Pancreas (tissue), 10 donors: Measurements from ENCODE around the gene RFWD3. TPM values are rescaled to one million over a fixed set of nuclear protein-coding genes. Genes with fewer than 3 reads are reported as not detected.

Experiments used
- ATAC-seq, 4 donors: fragments of 200-7000 bp; cut with Tn5 transposase; one replicate each; pipeline versions ENCODE4 v1.8.0 to v1.9.1; 2020; ENCODE audit warnings: mild to moderate bottlenecking in 4 of 4, moderate library complexity in 4 of 4
- DNase-seq, 6 donors: peaks; one replicate each; pipeline ENCODE4 v3.0.0-alpha.2; 2020
- FAIRE-seq: peaks from 2 replicates; lab custom pipeline; 2012; peaks lifted over from hg19 to GRCh38; lab: Jason Lieb, UNC
- H3K27ac ChIP-seq, 4 donors: fragments of 200-600 bp; sonication (generic); 1 replicate in 3 of 4; 2 replicates in 1 of 4; pipeline versions ENCODE4 v1.5.0 to v1.8.0; 2020
- H3K27me3 ChIP-seq, 4 donors: fragments of 200-600 bp; one replicate each; pipeline ENCODE4 v1.8.0; 2021
- H3K36me3 ChIP-seq, 3 donors: fragments of 200-600 bp; sonication (generic) in 1 of 3; one replicate each; pipeline versions ENCODE4 v1.5.0 to v1.8.0; 2020 to 2021
- H3K4me1 ChIP-seq, 3 donors: fragments of 200-600 bp; one replicate each; pipeline ENCODE4 v1.8.0; 2021
- H3K4me3 ChIP-seq, 4 donors: fragments of 200-600 bp; sonication (generic) in 2 of 4; one replicate each; pipeline versions ENCODE4 v1.5.0 to v1.8.0; 2020 to 2021
- H3K9me3 ChIP-seq, 4 donors: fragments of 200-600 bp; one replicate each; pipeline ENCODE4 v1.8.0; 2021
- WGBS, 2 donors: extraction: QIAGEN DNeasy Blood & Tissue Kit; methylation state at CpG; one replicate each; pipeline ENCODE4 v1.1.7; 2013; 5-methylcytosine and 5-hydroxymethylcytosine counted together
- intact Hi-C, 3 donors: fragments of 100-400 bp; cut with DNase I; formaldehyde crosslinking; loops; one replicate each; pipeline versions ENCODE4 v1.11.1 to v1.14.2; 2022
- polyA plus RNA-seq, 2 donors: library from polyadenylated mRNA; stranded (reverse); fragments of 200-250 nt; gene quantifications; one replicate each; pipeline ENCODE4 v1.2.3, GENCODE V29; 2013
- total RNA-seq, 6 donors: library from RNA; stranded (reverse); fragmentation: NEBNext Ultra II Directional in 4 of 6; extraction: Animal tissue kit (Norgen Biotek cat#: 25700) in 4 of 6; gene quantifications; one replicate each; pipeline versions ENCODE4 v1.2.1 to v1.2.4, GENCODE V29; 2021 to 2023
- TF ChIP-seq, protein P1 (sequence below), 4 donors: fragments of 200-600 bp; sonication (generic) in 3 of 4; IDR thresholded peaks; one replicate each; pipeline versions ENCODE4 v1.5.0 to v1.8.0; 2021; ENCODE audit warnings: antibody characterized with exemption in 4 of 4
- donor health status: healthy with polysubstance abuse.
- donor health status: DM: no; HTN: no; CAD: no; lungs with moderate emphysema.
- donor health status: DM: no; HTN: no; CAD: no.
- donor health status: control.
- donor health status: control.
- donor health status: Bipolar disorder and iron deficiency.
- donor health status: DM: yes; HTN: yes; CAD: no.
- donor health status: DM: no; HTN: no; CAD: no.
- donor health status: DM: no; HTN: no; CAD: no.
- donor health status: DM: yes; HTN: yes; CAD: no.

The RFWD3 gene
- total and polyA plus RNA-seq, 8 donors = 3.7 to 14.0 (median 7.1) TPM

DNA sequence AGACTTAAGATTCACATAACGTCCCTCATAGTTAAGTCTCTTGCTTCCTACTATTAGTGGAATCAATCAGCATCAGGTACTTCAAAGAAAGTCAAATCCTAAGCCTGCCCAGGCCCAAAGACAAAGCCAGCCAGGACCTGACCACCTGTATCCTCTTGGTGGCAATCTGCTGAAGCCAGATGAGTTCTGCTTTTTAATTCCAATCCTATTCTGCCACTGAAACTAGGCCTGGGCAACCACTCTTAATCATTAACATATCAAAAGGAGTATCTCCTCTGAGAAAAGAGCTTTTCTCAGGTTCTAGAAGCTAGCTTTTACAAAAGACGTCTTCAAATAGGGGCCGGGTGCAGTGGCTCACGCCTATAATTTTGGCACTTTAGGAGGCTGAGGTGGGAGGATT lies 44.7 kb downstream of the RFWD3 start:
- 92 to 93% methylated on average over 4 of the region's 4 CpGs for WGBS, 2 donors
- Histone ChIP-seq H3K4me1 (peaks cover 2 to 11% (median 9%) of the 10 kb centered on the region in 3 donors), H3K4me3 (no peak overlapping the region), H3K36me3 (peaks cover 0 to 44% (median 0%) of the 10 kb centered on the region in 3 donors), H3K27ac (no peak overlapping the region), H3K27me3 (no peaks in the 10 kb centered on the region), H3K9me3 (no peaks in the 10 kb centered on the region)
- intact Hi-C loops = loop anchor here in 1 of 3 donors (10.0 kb wide), 1 partner anchor 147 kb away; no protein-coding TSS in a partner anchor
- TF ChIP-seq, protein P1, sequence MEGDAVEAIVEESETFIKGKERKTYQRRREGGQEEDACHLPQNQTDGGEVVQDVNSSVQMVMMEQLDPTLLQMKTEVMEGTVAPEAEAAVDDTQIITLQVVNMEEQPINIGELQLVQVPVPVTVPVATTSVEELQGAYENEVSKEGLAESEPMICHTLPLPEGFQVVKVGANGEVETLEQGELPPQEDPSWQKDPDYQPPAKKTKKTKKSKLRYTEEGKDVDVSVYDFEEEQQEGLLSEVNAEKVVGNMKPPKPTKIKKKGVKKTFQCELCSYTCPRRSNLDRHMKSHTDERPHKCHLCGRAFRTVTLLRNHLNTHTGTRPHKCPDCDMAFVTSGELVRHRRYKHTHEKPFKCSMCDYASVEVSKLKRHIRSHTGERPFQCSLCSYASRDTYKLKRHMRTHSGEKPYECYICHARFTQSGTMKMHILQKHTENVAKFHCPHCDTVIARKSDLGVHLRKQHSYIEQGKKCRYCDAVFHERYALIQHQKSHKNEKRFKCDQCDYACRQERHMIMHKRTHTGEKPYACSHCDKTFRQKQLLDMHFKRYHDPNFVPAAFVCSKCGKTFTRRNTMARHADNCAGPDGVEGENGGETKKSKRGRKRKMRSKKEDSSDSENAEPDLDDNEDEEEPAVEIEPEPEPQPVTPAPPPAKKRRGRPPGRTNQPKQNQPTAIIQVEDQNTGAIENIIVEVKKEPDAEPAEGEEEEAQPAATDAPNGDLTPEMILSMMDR (IDR thresholded peaks at IDR 0.05) = no peak
- no peak for DNase-seq
- no peak for ATAC-seq
- FAIRE-seq = no peak

DNA sequence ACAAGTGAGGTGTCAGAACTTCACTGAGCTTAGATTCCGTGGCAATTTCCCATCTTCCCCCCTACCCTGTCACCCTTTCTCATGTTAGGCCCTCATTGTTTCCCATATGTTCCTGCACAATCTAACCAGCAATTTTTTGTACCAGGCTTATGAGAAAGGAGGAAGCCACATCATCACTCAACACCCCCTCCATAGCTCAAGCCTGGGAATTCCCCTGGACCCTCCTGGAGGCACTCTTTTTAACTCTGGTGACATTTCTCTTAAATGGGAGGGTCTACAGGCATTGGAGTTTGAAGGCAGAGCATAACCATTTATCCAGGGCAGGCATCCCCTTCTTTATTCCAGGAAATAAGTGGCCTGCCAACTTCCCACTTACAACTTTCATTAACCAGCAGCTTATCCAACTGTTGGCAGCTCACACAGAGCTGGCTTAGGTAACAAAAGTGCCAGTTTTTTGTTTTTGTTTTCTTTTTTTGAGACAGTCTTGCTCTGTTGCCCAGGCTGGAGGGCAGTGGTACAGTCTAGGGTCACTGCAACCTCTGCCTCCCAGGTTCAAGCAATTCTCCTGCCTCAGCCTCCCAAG lies 49.4 kb downstream of the RFWD3 start:
- Histone ChIP-seq H3K9me3 (no peaks in the 10 kb centered on the region), H3K4me3 (no peak overlapping the region), H3K27ac (peak overlapping the region in 2 of 4 donors; percentile 33 to 62), H3K4me1 (no peaks in the 10 kb centered on the region), H3K27me3 (no peaks in the 10 kb centered on the region), H3K36me3 (peaks cover 0 to 6% (median 0%) of the 10 kb centered on the region in 3 donors)
- 86 to 90% methylated on average over 1 of the region's 1 CpG for WGBS, 2 donors
- FAIRE-seq (no peak), DNase-seq (no peak), ATAC-seq (peak in 3 of 4 donors; percentile 54 to 83 (median 69))
- TF ChIP-seq, protein P1 (IDR thresholded peaks at IDR 0.05) = no peak
- intact Hi-C loops = no loop called here

DNA sequence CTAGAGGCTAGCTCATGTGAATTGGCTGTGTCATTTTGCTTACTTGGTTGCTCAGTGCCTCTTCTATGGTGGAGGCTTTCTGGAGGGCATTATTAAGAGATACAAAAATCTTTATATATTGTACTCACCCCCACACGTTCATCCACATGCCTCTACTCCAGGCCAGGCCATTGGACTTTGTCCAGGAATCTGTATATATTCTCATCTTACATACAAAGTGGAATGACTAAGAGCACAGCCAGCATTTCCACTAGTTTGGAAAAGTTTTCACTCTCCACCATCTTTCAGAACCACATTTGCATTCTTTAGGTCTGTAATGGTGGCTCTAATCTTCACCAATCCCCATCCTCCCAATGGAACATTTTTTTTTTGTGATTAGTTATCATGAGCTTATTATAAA lies 55.0 kb downstream of the RFWD3 start:
- Histone ChIP-seq H3K27me3 (no peaks in the 10 kb centered on the region), H3K27ac (no peak overlapping the region), H3K36me3 (no peaks in the 10 kb centered on the region), H3K4me1 (peaks cover 0 to 11% (median 9%) of the 10 kb centered on the region in 3 donors), H3K9me3 (no peaks in the 10 kb centered on the region), H3K4me3 (no peak overlapping the region)
- 68 to 77% methylated on average over 1 of the region's 1 CpG for WGBS, 2 donors
- FAIRE-seq (no peak), DNase-seq (no peak), ATAC-seq (no peak)
- TF ChIP-seq, protein P1 (IDR thresholded peaks at IDR 0.05) = no peak
- intact Hi-C loops = no loop called here

DNA sequence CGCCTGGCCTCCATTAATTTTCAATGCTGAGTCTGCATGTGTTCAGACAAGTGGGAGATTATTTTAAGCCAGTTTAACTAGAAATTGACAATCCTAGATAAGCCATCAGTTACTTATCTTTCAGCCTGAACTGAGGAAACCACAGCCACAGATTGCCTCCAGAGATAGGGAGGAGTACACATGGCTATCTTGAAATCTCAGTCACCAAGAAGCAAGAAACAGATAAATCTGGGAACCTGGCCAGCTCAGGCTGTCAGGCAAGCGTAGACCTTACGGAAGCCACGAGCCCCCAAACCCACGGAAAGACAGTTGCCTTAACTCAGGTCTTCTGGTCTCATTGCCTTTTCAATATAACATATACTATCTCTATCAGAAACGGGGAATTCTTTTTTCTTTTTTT lies 57.7 kb downstream of the RFWD3 start:
- FAIRE-seq = no peak
- intact Hi-C loops = no loop called here
- 84 to 93% methylated on average over 6 of the region's 6 CpGs for WGBS, 2 donors

More for the DNA sequence above, 57.7 kb downstream of the RFWD3 start:
- Histone ChIP-seq H3K4me1 (peaks cover 10 to 31% (median 19%) of the 10 kb centered on the region in 3 donors), H3K36me3 (no peaks in the 10 kb centered on the region), H3K27ac (peak overlapping the region in 1 of 4 donors; percentile 97), H3K9me3 (no peaks in the 10 kb centered on the region), H3K27me3 (no peaks in the 10 kb centered on the region), H3K4me3 (no peak overlapping the region)
- no peak for DNase-seq
- TF ChIP-seq, protein P1 (IDR thresholded peaks at IDR 0.05) = no peak
- ATAC-seq = no peak
